Endometrial microvascular endothelial cells (primary cell): ENCODE results near the gene IL1RL2. TPM values are rescaled to one million over a fixed set of nuclear protein-coding genes. Genes with fewer than 3 reads are reported as not detected.

Source experiments
- in situ Hi-C: cut with HindIII; loops from 2 replicates; pipeline ENCODE4 v1.10.0; 2017; ENCODE audit warnings: low sequenced_read_pairs, low pct_unique_long_range_greater_than_20kb; ENCODE audit errors: inconsistent ontology term
- total RNA-seq: library from RNA; depleted of rRNA; stranded (reverse); fragments of >200 nt; gene quantifications from one replicate; pipeline ENCODE4 v1.2.3, GENCODE V29; 2015; ENCODE audit errors: inconsistent ontology term

IL1RL2 gene
- total RNA-seq, 1 donor from 2014 or later = not detected

GRCh38 chr2:102187496-102188150 is 800 bp downstream of the IL1RL2 start:
- in situ Hi-C loops = no loop called here

GRCh38 chr2:102190430-102191107 is 3.7 kb downstream of the IL1RL2 start:
- in situ Hi-C loops = no loop called here

GRCh38 chr2:102191501-102191900 is 4.7 kb downstream of the IL1RL2 start:
- in situ Hi-C loops = no loop called here

DNA sequence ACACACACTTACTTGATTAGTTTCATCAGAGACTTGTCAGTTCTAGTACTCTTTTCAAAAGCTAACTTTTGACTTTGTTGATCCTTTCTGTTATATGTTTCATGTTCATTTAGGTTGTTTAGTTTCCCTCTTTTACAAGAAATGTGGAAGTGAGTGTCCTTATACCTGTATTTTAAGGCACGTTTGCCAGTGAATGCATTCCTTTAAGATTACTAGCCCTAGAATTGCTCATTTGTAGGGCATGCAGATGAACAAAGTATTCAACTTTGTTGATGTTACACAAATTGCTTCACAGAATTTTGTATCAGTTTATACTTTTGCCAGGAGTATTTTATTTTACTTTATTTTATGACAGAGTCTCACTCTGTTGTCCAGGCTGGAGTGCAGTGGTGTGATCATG is 6.3 kb downstream of the IL1RL2 start:
- in situ Hi-C loops = no loop called here

- in situ Hi-C loops = no loop called here
Measured at GRCh38 chr2:102194609-102195268, 7.9 kb downstream of the IL1RL2 start.

DNA sequence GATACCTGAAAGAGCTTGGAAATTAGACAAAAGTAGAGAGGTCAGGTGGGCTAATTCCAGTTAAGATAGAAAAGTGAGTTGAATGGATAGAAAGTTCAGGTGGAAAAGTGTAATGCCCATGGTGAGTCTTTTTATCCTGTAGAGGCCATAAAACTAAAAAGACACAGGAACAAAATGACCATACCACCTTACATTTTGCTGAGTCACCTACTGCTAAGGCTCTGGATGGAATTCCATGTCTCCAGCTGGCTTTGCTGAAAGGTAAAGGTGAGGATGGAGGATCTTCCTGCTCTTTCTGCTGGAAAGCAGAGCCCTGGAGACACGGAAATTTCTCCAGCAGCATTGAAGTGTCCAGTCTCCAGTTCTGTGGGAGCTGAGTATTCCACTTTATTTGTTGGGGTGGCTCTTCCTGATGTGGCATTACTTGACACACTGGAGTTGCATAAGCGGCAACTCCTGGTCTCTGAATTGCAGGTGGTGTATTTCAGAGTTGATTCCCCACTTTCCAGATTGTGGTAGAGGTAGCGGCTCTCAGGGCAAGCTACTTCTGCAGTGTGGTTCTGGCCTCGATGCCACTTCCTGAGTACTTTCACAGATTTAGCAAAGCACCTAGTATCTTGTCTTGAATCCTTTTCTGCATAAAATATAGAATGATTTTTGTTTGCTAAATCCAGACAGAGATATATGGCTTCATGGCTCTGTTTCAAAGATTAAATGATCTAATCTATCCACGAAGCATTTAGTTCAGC is 10.7 kb downstream of the IL1RL2 start:
- in situ Hi-C loops = no loop called here

DNA sequence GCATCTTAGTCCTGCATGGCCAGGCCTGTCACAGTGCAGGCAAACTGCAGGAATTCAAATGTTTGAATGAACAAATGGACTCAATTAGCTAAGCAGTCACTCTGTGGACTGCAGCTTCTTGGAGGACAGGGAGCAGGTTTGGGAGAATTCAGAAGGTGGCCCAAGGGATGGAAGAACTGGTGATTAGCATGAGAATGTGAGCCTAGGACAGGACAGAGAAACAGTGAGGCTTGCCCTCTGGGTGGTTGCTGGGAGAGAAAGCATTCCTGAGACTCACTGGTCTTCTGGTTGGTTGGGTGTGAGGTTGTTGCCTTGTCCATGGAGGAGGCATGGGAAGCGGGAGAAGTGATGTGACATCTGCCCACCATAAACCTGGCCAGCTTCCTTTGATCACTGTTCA is 13.7 kb downstream of the IL1RL2 start:
- in situ Hi-C loops = no loop called here

DNA sequence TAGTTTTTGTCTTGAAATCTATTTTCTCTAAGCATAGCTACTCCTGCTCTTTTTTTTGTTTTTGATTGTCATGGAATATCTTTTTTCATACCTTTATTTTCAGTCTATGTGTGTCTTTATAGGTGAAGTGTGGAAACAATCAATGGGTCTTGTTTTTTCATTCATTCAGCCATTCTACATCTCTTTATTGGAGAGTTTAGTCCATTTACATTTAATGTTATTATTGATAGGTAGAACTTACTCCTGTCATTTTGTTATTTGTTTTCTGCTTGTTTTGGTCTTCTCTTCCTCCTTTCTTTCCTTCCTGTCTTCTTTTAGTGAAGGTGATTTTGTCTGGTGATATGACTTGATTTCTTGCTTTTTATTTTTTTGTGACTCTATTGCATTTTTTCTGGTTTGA is 17.8 kb downstream of the IL1RL2 start:
- in situ Hi-C loops = no loop called here

DNA sequence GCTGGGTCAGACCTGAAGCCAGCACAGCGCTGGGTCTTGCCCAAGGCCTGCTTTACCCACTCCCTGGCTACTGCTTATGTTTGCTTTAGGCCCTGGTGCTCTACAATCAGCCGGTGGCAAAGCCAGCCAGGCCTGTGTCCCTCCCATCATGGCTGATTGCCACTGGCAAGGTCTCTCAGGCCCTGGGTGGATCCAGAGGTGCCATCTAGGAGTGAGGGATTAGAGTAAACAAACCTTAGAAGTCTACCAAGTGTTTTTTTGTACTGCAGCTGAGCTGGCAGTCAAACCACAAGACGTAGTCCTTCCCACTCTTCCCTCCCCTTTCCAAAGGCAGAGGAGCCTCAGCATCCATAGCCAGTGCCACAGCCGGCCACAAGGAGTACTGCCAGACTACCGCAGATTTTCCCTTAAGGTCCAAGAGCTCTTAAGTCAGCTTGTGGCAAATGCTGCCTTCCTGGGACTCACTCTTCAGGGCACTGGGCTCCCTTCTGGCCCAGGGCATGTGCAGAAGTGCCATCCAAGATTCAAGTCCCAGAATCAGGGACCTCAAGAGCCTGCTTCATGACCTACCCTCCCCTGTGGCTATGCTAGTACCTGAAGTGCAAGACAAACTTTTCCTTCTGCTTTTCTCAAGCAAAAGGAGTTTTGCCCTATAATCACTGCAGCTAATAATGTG is 20.0 kb downstream of the IL1RL2 start:
- in situ Hi-C loops = no loop called here

GRCh38 chr2:102208774-102209173 is 22.0 kb downstream of the IL1RL2 start:
- in situ Hi-C loops = no loop called here

DNA sequence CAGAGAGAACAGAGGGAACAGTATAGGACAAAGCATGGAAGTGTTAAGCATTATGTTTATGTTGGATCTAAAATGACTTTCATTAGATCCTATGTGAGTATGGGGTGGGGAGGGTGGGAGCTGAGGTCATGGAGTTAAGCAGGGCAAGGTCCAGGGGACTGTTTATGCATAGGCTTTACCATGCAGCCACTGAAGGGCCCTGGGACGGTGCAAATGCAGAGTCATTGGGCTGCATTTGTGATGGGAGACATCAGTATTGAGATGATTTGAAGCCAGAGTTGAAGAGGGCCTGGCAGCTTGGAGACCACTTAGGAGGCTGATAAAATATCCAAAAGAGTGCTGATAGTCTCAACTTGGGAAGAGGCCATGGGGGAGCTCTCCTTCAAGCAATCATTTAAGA is 22.7 kb downstream of the IL1RL2 start:
- in situ Hi-C loops = no loop called here

DNA sequence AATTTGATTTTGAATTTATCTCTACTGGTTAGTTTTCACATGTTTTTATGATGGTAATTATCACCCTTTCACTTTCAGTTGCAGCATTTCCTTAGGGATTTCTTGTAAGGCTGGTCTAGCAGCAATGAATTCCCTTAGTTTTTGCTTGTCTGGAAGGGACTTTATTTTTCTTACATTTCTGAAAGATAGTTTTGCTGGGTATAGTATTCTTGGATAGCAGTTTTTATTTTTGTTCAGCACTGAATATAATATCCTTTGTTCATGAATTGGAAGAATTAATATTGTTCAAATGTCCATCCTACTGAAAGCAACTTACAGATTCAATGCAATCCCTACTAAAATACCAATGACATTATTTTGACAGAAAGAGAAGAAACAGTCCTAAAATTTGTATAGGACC is 30.2 kb downstream of the IL1RL2 start:
- in situ Hi-C loops = no loop called here

- in situ Hi-C loops = no loop called here
Measured at GRCh38 chr2:102224824-102225739, 38.3 kb downstream of the IL1RL2 start.

DNA sequence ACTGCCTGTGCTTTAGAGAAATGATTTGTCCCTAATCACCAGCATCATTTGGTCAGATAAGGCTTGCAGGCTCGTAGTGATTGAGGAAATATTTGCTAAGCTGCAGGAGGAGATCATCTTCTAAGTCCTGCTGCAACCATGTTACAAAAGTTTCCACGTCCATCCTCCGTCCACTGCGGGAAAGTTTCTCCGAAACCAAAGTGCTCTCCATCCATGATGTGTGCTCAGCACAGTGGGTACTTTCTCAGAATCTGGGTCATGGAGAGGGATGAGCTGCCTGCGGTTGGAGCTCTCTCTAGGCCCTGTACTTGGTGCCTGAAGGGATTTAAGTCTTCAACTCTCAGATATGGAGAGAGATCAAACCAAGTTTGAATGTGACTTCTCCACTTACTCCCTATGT is 39.3 kb downstream of the IL1RL2 start:
- in situ Hi-C loops = no loop called here

DNA sequence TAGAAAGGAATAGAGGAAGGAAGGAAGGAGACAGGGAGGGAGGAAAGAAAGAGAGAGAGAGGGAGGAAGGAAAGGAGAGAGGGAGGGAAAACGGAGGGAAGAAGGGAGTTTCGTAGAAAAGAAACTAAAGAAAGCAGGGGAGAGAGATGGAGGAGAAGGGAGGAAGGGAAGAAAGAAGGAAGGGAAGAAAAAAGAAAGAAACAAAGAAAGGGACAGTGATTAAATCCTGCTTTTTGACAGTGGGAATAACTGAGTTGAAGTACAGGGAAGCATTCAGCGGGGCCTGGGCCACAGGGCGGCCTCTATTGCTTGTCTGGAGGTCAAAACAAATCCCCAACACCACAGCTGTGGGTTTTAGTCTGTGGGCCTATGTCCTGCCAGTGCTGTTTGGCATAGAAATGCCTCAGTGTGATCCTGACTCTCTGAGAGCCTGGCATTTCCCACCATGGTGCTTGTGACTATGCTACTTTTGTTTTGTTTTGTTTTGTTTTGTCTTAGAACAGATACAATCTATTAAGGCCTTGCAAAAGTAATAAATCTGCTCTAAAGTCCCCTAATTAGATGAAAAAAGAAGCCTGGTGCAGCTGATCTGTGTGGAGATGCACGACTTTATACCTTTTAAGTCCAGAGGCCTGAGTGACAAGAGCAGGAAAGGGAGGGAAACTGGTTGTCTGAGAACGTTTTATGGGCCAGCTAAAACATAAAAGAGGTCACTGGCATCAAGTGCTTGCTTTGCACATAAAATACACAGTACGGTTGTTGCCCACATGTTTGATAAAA is 40.0 kb downstream of the IL1RL2 start:
- in situ Hi-C loops = no loop called here

DNA sequence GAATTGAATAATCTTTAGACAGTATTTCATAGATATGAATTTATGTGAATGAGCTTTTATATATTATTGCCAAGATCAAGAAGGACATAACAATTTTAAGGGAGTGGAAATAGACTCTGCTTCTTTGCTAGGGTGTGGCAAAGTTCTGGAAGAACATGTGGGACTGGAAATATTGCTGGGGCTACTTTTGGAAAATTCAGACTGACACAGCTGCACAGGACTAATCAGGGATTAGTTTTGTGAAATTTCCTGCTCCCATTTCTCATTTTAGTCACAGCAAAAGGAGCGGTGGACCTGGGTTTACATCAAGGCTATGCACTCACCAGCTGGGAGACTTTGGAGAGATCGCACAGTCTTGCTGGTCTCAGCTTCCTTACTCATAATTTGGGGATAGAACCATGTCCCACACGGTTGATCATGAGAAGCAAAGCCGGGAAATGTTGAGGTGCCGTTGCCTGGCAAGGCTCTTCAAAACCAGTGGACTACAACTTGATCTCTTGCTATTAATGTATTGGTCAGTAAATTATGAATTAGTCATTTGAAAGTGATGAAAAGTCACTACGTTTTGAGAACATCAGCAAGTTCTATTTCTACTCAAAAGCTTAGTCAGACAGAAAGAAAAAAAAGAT is 42.4 kb downstream of the IL1RL2 start:
- in situ Hi-C loops = no loop called here

DNA sequence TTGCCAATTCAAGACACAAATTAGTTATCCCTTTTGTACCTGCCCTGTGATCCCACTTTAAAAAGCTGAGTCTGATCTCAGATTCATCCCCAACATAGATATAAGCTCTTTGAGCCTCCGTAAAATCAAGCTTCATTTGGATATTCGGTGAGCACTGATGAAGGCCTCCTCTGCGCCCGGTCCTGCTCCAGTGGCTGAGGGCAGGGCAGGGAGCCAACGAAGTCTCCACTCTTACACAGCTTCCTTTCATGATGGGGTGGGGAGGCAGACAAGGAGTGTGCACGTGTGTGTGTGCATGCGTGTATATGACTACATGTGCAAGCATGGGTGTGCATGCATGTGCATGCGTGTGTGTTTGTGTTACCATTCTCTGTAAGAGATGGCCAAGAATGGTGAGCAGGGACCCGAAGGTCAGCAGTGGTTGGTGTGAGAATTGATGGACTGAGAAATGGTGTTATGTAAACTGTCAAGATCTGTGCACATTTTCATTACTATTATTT is 43.6 kb downstream of the IL1RL2 start:
- in situ Hi-C loops = no loop called here
